GM06990 (cell line): Measurements from ENCODE around the gene OPCML.

ENCODE experiments used
- DNase-seq: peaks from one replicate; pipeline ENCODE4 v3.0.0-alpha.2; 2011; ENCODE audit not compliant: insufficient read length; ENCODE audit errors: extremely low read depth
- H3K27me3 ChIP-seq: replicated peaks from 2 replicates; pipeline ENCODE4 v1.6.0; 2011; ENCODE audit warnings: low read length; ENCODE audit not compliant: control insufficient read depth, insufficient read depth
- H3K36me3 ChIP-seq: 2 replicates; pipeline ENCODE4 v1.5.1; 2011; ENCODE audit warnings: low read length; ENCODE audit not compliant: control insufficient read depth, insufficient read depth
- H3K4me3 ChIP-seq: replicated peaks from 2 replicates; pipeline ENCODE4 v1.5.1; 2011; ENCODE audit warnings: low read depth, mild to moderate bottlenecking, control low read depth, low read length
- CTCF ChIP-seq: IDR thresholded peaks from 2 replicates; pipeline ENCODE4 v1.5.1; 2011; ENCODE audit warnings: low read length, control low read depth, mild to moderate bottlenecking, inconsistent platforms; ENCODE audit not compliant: insufficient read depth, poor library complexity, severe bottlenecking

OPCML gene

GRCh38 chr11:133243832-133244231 is 288.5 kb downstream of the OPCML start:
- no peak overlapping the region for H3K4me3 ChIP-seq
- no peak for DNase-seq
- H3K27me3 ChIP-seq = no peaks in the 10 kb centered on the region; the same call in 1 of the 2 replicates
- H3K36me3 ChIP-seq = no peaks in the 10 kb centered on the region
- no peak for TF ChIP-seq CTCF

GRCh38 chr11:133240908-133241655 is 291.2 kb downstream of the OPCML start:
- H3K27me3 ChIP-seq = no peaks in the 10 kb centered on the region; the same call in 1 of the 2 replicates
- no peak overlapping the region for H3K4me3 ChIP-seq
- H3K36me3 ChIP-seq = no peaks in the 10 kb centered on the region
- DNase-seq = no peak
- no peak for TF ChIP-seq CTCF

- DNase-seq = no peak
- H3K27me3 ChIP-seq = no peaks in the 10 kb centered on the region; the same call in 1 of the 2 replicates
- TF ChIP-seq CTCF = no peak
- H3K4me3 ChIP-seq = no peak overlapping the region
- H3K36me3 ChIP-seq = no peaks in the 10 kb centered on the region
Observed at GRCh38 chr11:133239575-133239974, 292.7 kb downstream of the OPCML start.

- DNase-seq = no peak
- H3K4me3 ChIP-seq = no peak overlapping the region
- no peaks in the 10 kb centered on the region for H3K36me3 ChIP-seq
- no peak for TF ChIP-seq CTCF
- H3K27me3 ChIP-seq = no peaks in the 10 kb centered on the region; the same call in 1 of the 2 replicates
Observed at GRCh38 chr11:133238495-133238894, 293.8 kb downstream of the OPCML start.

- H3K27me3 ChIP-seq = no peaks in the 10 kb centered on the region; the same call in 1 of the 2 replicates
- DNase-seq = no peak
- H3K36me3 ChIP-seq = no peaks in the 10 kb centered on the region
- no peak for TF ChIP-seq CTCF
- no peak overlapping the region for H3K4me3 ChIP-seq
Observed at GRCh38 chr11:133238027-133238426, 294.3 kb downstream of the OPCML start.
